GM12878 (cell line): ENCODE data around the gene TP63.

Experiments used
- ATF2 ChIP-seq: IDR thresholded peaks from 2 replicates; pipeline ENCODE4 v1.6.1; 2012; ENCODE audit warnings: low read length, inconsistent platforms
- CEBPB ChIP-seq, 2 experiments: fragments of 150-350 bp in 1 of 2; IDR thresholded peaks; 2 replicates each; pipeline ENCODE4 v1.6.1; 2012 to 2014; ENCODE audit warnings: low read depth in 2 of 2, low read length in 2 of 2, borderline replicate concordance in 1 of 2, inconsistent platforms in 1 of 2
- ELK1 ChIP-seq: IDR thresholded peaks from 2 replicates; pipeline ENCODE4 v1.6.1; 2012; ENCODE audit warnings: low read depth, low read length, improper control_type of control experiment
- EZH2 ChIP-seq: IDR thresholded peaks from 2 replicates; pipeline ENCODE4 v1.6.1; 2012; ENCODE audit warnings: low read depth, mild to moderate bottlenecking, control low read depth, inconsistent platforms, low read length, borderline replicate concordance; ENCODE audit not compliant: control insufficient read depth
- IKZF2 ChIP-seq, 2 experiments: fragments of 450-650 bp; IDR thresholded peaks; 2 replicates each; pipeline ENCODE4 v1.6.1; 2017; ENCODE audit warnings: mild to moderate bottlenecking in 2 of 2, moderate library complexity in 2 of 2
- MAX ChIP-seq: IDR thresholded peaks from 2 replicates; pipeline ENCODE4 v1.6.1; 2012; ENCODE audit warnings: low read depth, low read length, improper control_type of control experiment
- NFIC ChIP-seq: IDR thresholded peaks from 2 replicates; pipeline ENCODE4 v1.6.1; 2012; ENCODE audit warnings: low read depth, mild to moderate bottlenecking, inconsistent platforms, low read length, moderate library complexity
- ZNF384 ChIP-seq: IDR thresholded peaks from 2 replicates; pipeline ENCODE4 v1.6.1; 2012; ENCODE audit warnings: low read depth, mild to moderate bottlenecking, low read length, improper control_type of control experiment, borderline replicate concordance
- TF ChIP-seq, protein P1 (sequence below): fragments of 450-650 bp; conservative IDR thresholded peaks from 2 replicates; pipeline ENCODE4 v1.6.1; 2017; ENCODE audit warnings: mild to moderate bottlenecking, moderate library complexity

- no peak for TF ChIP-seq ELK1
- no peak for TF ChIP-seq IKZF2 (IDR thresholded peaks at IDR 0.05)
- no peak for TF ChIP-seq MAX
- TF ChIP-seq CEBPB (IDR thresholded peaks at IDR 0.05; ENCODE audit: borderline replicate concordance in 1 of 2, low read depth in 2 of 2, low read length in 2 of 2) = no peak
- TF ChIP-seq, protein P1, sequence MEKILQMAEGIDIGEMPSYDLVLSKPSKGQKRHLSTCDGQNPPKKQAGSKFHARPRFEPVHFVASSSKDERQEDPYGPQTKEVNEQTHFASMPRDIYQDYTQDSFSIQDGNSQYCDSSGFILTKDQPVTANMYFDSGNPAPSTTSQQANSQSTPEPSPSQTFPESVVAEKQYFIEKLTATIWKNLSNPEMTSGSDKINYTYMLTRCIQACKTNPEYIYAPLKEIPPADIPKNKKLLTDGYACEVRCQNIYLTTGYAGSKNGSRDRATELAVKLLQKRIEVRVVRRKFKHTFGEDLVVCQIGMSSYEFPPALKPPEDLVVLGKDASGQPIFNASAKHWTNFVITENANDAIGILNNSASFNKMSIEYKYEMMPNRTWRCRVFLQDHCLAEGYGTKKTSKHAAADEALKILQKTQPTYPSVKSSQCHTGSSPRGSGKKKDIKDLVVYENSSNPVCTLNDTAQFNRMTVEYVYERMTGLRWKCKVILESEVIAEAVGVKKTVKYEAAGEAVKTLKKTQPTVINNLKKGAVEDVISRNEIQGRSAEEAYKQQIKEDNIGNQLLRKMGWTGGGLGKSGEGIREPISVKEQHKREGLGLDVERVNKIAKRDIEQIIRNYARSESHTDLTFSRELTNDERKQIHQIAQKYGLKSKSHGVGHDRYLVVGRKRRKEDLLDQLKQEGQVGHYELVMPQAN = no peak
- TF ChIP-seq ZNF384 = no peak
- no peak for TF ChIP-seq EZH2
- TF ChIP-seq ATF2 = no peak
- no peak for TF ChIP-seq NFIC
Observed at GRCh38 chr3:189909139-189909538, 277.9 kb downstream of the TP63 start.
